IPS-15b (cell line): Measurements from ENCODE around the gene WIPF1.

ENCODE experiments used
- H3K27me3 ChIP-seq: one replicate; pipeline ENCODE4 v1.6.1; 2013; ENCODE audit warnings: low read length; ENCODE audit not compliant: control insufficient read depth, insufficient read depth
- H3K36me3 ChIP-seq: one replicate; pipeline ENCODE4 v1.6.1; 2013; ENCODE audit warnings: low read length; ENCODE audit not compliant: control insufficient read depth, insufficient read depth
- H3K4me1 ChIP-seq: one replicate; pipeline ENCODE4 v1.6.1; 2013; ENCODE audit warnings: mild to moderate bottlenecking, low read length; ENCODE audit not compliant: control insufficient read depth, insufficient read depth
- H3K4me3 ChIP-seq: one replicate; pipeline ENCODE4 v1.5.1; 2013; ENCODE audit warnings: low read depth, low read length
- H3K9ac ChIP-seq: one replicate; pipeline ENCODE4 v1.6.1; 2013; ENCODE audit warnings: low read depth, mild to moderate bottlenecking, low read length
- H3K9me3 ChIP-seq: one replicate; pipeline ENCODE4 v1.6.1; 2013; ENCODE audit warnings: mild to moderate bottlenecking, low read length; ENCODE audit not compliant: control insufficient read depth, insufficient read depth

Gene WIPF1

GRCh38 chr2:174522553-174522952, 75.1 kb downstream of the WIPF1 start:
- Histone ChIP-seq H3K27me3 (no peaks in the 10 kb centered on the region), H3K9me3 (no peaks in the 10 kb centered on the region), H3K4me3 (no peak overlapping the region), H3K9ac (no peak overlapping the region), H3K36me3 (no peaks in the 10 kb centered on the region), H3K4me1 (no peaks in the 10 kb centered on the region)

- H3K4me1 ChIP-seq, result no peaks in the 10 kb centered on the region
- no peak overlapping the region for H3K9ac ChIP-seq
- no peaks in the 10 kb centered on the region for H3K9me3 ChIP-seq
- H3K4me3 ChIP-seq, result no peak overlapping the region
- H3K36me3 ChIP-seq, result no peaks in the 10 kb centered on the region
- no peaks in the 10 kb centered on the region for H3K27me3 ChIP-seq
These were observed 79.2 kb downstream of the WIPF1 start for GRCh38 chr2:174518395-174518794.

DNA sequence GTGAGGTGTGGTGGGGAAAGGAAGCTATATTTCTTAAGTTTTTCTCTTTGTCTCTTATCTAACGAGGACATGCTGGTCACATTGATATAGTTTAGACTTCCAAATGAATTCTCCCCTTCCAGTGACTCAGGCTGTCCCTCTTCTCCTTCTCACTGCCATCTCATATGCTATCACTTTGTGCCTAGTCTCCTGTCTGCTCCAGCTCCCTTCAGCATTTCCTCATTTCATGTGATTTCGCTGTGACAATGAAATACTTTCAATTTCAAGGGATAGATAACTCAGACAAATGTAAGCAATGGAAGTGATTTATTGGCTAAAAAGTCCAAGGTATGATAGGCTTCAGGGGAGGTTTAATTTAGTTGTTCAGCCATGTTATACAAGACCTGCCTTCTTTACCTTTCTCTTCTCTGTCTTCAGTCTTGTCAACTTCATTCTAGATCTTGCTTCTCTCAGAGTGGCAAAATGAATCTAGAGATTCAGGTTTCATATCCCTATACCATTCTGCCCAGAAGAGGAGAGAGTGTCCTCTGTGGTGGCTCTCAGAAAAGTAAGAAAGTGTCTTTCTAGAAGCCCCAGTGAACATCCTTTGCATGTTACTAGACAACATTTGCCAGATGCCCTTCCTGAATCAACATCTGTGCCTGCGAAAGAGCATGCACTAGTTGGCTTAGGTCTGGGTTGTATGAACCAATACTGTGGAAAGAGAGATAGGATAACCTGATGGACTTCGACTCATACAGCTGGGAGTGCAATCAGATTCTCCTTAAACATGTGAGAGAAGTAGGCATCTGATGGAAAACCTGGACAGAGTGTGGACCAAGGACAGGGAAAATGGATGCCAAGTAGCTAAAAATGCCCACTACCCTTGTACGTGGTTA, 80.9 kb downstream of the WIPF1 start:
- Histone ChIP-seq H3K4me1 (no peaks in the 10 kb centered on the region), H3K27me3 (no peaks in the 10 kb centered on the region), H3K9me3 (no peaks in the 10 kb centered on the region), H3K36me3 (no peaks in the 10 kb centered on the region), H3K9ac (no peak overlapping the region), H3K4me3 (no peak overlapping the region)

DNA sequence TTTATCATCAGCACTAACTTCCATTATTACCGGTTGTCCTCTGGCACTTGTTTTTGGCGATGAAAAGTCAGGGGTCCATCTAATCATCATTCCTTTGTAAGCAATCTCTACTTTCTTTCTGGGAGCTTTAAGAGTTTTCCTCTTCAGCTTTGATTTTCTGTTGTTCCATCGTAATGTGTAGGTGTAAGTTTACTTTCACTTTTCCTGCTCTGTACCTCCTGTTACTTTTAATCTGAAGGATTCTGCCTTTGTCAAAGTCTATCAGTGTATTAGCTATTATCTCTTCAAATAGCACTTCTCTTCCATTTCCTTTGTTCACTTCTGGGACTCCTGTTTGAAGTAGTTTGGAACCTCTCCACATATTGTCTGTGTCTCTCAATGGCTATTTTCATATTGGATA, 85.3 kb downstream of the WIPF1 start:
- H3K36me3 ChIP-seq, result no peaks in the 10 kb centered on the region
- peaks cover 7% of the 10 kb centered on the region for H3K9me3 ChIP-seq
- no peak overlapping the region for H3K4me3 ChIP-seq
- no peaks in the 10 kb centered on the region for H3K4me1 ChIP-seq
- no peaks in the 10 kb centered on the region for H3K27me3 ChIP-seq
- no peak overlapping the region for H3K9ac ChIP-seq

- Histone ChIP-seq H3K4me1 (no peaks in the 10 kb centered on the region), H3K36me3 (no peaks in the 10 kb centered on the region), H3K9ac (no peak overlapping the region), H3K27me3 (no peaks in the 10 kb centered on the region), H3K4me3 (no peak overlapping the region), H3K9me3 (peaks cover 7% of the 10 kb centered on the region)
These were observed 85.9 kb downstream of the WIPF1 start for GRCh38 chr2:174511580-174512260.

GRCh38 chr2:174510583-174511189, 86.9 kb downstream of the WIPF1 start:
- Histone ChIP-seq H3K4me1 (no peaks in the 10 kb centered on the region), H3K9me3 (peaks cover 7% of the 10 kb centered on the region), H3K27me3 (no peaks in the 10 kb centered on the region), H3K4me3 (no peak overlapping the region), H3K36me3 (no peaks in the 10 kb centered on the region), H3K9ac (no peak overlapping the region)
